Measurements from ENCODE around the gene TLR10.

GRCh38 chr4:38785041-38785790 lies 2.4 kb upstream of the TLR10 start:
- TF ChIP-seq CTCF (IDR thresholded peaks at IDR 0.05; ENCODE audit: borderline replicate concordance, extremely low read depth, low read length, poor library complexity, severe bottlenecking): no peak
- no peak for TF ChIP-seq EZH2 (IDR thresholded peaks at IDR 0.05; ENCODE audit: borderline replicate concordance, low read depth, low read length, severe bottlenecking)
